ENCODE data around the gene ATP8B3. TPM values are rescaled to one million over a fixed set of nuclear protein-coding genes. Genes with fewer than 3 reads are reported as not detected.

ATP8B3 gene
- total RNA-seq, 1 experiment from 2014 or later: 9.6 TPM

GRCh38 chr19:1830568-1830967 is 18.5 kb upstream of the ATP8B3 start:
- no peak for DNase-seq
- no peaks in the 10 kb centered on the region for H3K27me3 Mint-ChIP-seq (ENCODE audit: low read depth)
- H3K79me1 ChIP-seq (ENCODE audit: insufficient read depth, low read depth, low read length, poor library complexity, severe bottlenecking): peaks cover 3% of the 10 kb centered on the region
- peaks cover 6 to 19% of the 10 kb centered on the region in 2 experiments; a peak in 3 of 4 replicates for H3K4me1 Mint-ChIP-seq
- no peak overlapping the region for H3K9ac ChIP-seq (ENCODE audit: extremely low read depth, insufficient read length, low read length)
- H3K9me3 Mint-ChIP-seq: no peaks in the 10 kb centered on the region
- H2AFZ ChIP-seq (ENCODE audit: low read length): no peak overlapping the region
- H4K5ac ChIP-seq (ENCODE audit: insufficient read length, low read depth, low read length): no peak overlapping the region
- no peak overlapping the region for H3K4me3 Mint-ChIP-seq
- peak overlapping the region in 2 of 3 experiments; percentile 40 to 49; a peak in 2 of 7 replicates for H3K27ac Mint-ChIP-seq
- no peak overlapping the region for H4K8ac ChIP-seq (replicated peaks; ENCODE audit: insufficient read length, low read depth, low read length)
- no peak overlapping the region for H3K56ac ChIP-seq (ENCODE audit: insufficient read length, low read depth, low read length)
- no peak overlapping the region for H3K4me2 ChIP-seq (ENCODE audit: insufficient read depth, insufficient read length, low read length)
- no peak overlapping the region for H2BK15ac ChIP-seq (ENCODE audit: low read depth, low read length)
- H3K4ac ChIP-seq (ENCODE audit: low read depth, low read length): no peak overlapping the region
- no peaks in the 10 kb centered on the region for H3K9me3 ChIP-seq (ENCODE audit: control insufficient read depth, low read depth, low read length)
- TF ChIP-seq CTCF (conservative IDR thresholded peaks at IDR 0.05): no peak
- no peak overlapping the region for H3K18ac ChIP-seq (ENCODE audit: insufficient read length, low read depth, low read length)
- no peak overlapping the region for H3K27ac ChIP-seq (ENCODE audit: insufficient read length, low read depth, low read length)
- H3K23ac ChIP-seq (ENCODE audit: insufficient read length, low read depth, low read length): no peak overlapping the region
- H2BK20ac ChIP-seq (ENCODE audit: low read depth, low read length, poor library complexity, severe bottlenecking): no peak overlapping the region
- peaks cover 4% of the 10 kb centered on the region for H4K20me1 ChIP-seq (ENCODE audit: control insufficient read depth, insufficient read depth, insufficient read length)
- H4K91ac ChIP-seq (ENCODE audit: insufficient read length, low read depth, low read length): no peak overlapping the region
- H3K23me2 ChIP-seq (ENCODE audit: insufficient read length, low read depth, low read length, poor library complexity, severe bottlenecking): no peaks in the 10 kb centered on the region
- no peak overlapping the region for H2BK5ac ChIP-seq (ENCODE audit: insufficient read length, low read length)
- H2AK5ac ChIP-seq (ENCODE audit: insufficient read length, low read length): no peak overlapping the region
- no peak overlapping the region for H2BK12ac ChIP-seq (ENCODE audit: insufficient read length, low read depth, low read length)
- H3T11ph ChIP-seq (ENCODE audit: low read length): no peak overlapping the region
- peaks cover 4 to 16% (median 7%) of the 10 kb centered on the region in 3 experiments; a peak in 6 of 7 replicates for H3K36me3 Mint-ChIP-seq (ENCODE audit: insufficient read depth in 1 of 3, low read depth in 3 of 3)
- H3K4me1 ChIP-seq (ENCODE audit: insufficient read depth, low read length): no peaks in the 10 kb centered on the region
- peaks cover 2% of the 10 kb centered on the region; the same call in 1 of the 2 replicates for H3K79me2 ChIP-seq (ENCODE audit: insufficient read depth, low read length)
- no CpG with 5 or more reads among the region's 15 CpGs for WGBS (ENCODE audit: extremely low coverage, insufficient read length, low lambda C conversion rate)
- H3K27me3 ChIP-seq (ENCODE audit: insufficient read depth, low read length): no peaks in the 10 kb centered on the region
- H3K14ac ChIP-seq (ENCODE audit: insufficient read depth, low read length): no peak overlapping the region; the same call in 1 of the 2 replicates
- no peak overlapping the region for H2BK120ac ChIP-seq (ENCODE audit: low read depth, low read length, poor library complexity, severe bottlenecking)

Data from H9 (cell line).